GM23338 (cell line): ENCODE results near the gene SMIM28. TPM values are rescaled to one million over a fixed set of nuclear protein-coding genes. Genes with fewer than 3 reads are reported as not detected.

ENCODE experiments used
- ATAC-seq: fragments of 200-7000 bp; cut with Tn5 transposase; 3 replicates; pipeline ENCODE4 v1.9.1; 2020
- DNase-seq: peaks from one replicate; pipeline ENCODE4 v3.0.0-alpha.2; 2015; ENCODE audit warnings: low spot score
- H2AFZ ChIP-seq: fragments of 200-600 bp; sonication (generic); 2 replicates; pipeline ENCODE4 v1.8.0; 2016; ENCODE audit warnings: antibody characterized with exemption, mild to moderate bottlenecking, moderate library complexity
- H3F3A ChIP-seq: fragments of 200-600 bp; sonication (generic); replicated peaks from 2 replicates; pipeline ENCODE4 v1.8.0; 2017; ENCODE audit warnings: antibody characterized with exemption, mixed run types, low read depth
- H3K27ac ChIP-seq: fragments of 200-600 bp; sonication (generic); 2 replicates; pipeline ENCODE4 v1.6.1; 2016; ENCODE audit warnings: low read depth
- H3K27me3 ChIP-seq: fragments of 200-600 bp; sonication (generic); 2 replicates; pipeline ENCODE4 v1.8.0; 2016; ENCODE audit warnings: mild to moderate bottlenecking, mixed run types, moderate library complexity; ENCODE audit not compliant: insufficient read depth
- H3K36me3 ChIP-seq: fragments of 200-600 bp; sonication (generic); 2 replicates; pipeline ENCODE4 v1.8.0; 2016; ENCODE audit warnings: mild to moderate bottlenecking; ENCODE audit not compliant: insufficient read depth
- H3K4me1 ChIP-seq: fragments of 200-600 bp; sonication (generic); 2 replicates; pipeline ENCODE4 v1.8.0; 2016; ENCODE audit warnings: mild to moderate bottlenecking, moderate library complexity; ENCODE audit not compliant: insufficient read depth
- H3K4me2 ChIP-seq: fragments of 200-600 bp; sonication (generic); 2 replicates; pipeline ENCODE4 v1.7.1; 2017; ENCODE audit warnings: mixed run types
- H3K4me3 ChIP-seq: fragments of 200-600 bp; sonication (generic); 2 replicates; pipeline ENCODE4 v1.6.1; 2016; ENCODE audit warnings: mixed run types
- H3K79me2 ChIP-seq: fragments of 200-600 bp; sonication (generic); replicated peaks from 2 replicates; pipeline ENCODE4 v1.8.0; 2017; ENCODE audit warnings: mild to moderate bottlenecking; ENCODE audit not compliant: insufficient read depth
- H3K9me2 ChIP-seq: fragments of 200-600 bp; sonication (generic); 2 replicates; pipeline ENCODE4 v1.8.0; 2017; ENCODE audit not compliant: insufficient read depth
- H4K20me1 ChIP-seq: fragments of 200-600 bp; sonication (generic); replicated peaks from 2 replicates; pipeline ENCODE4 v1.8.0; 2017; ENCODE audit warnings: mild to moderate bottlenecking; ENCODE audit not compliant: insufficient read depth
- H3K27ac Mint-ChIP-seq: 2 replicates; pipeline ENCODE4 v1.8.0; 2020; ENCODE audit warnings: inconsistent platforms, mild to moderate bottlenecking, moderate library complexity, mixed read lengths
- H3K27me3 Mint-ChIP-seq: 3 replicates; pipeline ENCODE4 v1.8.0; 2022; ENCODE audit warnings: low read depth, mild to moderate bottlenecking, moderate library complexity, mixed read lengths, inconsistent platforms; ENCODE audit not compliant: insufficient read depth, poor library complexity
- H3K36me3 Mint-ChIP-seq: 3 replicates; pipeline ENCODE4 v1.8.0; 2021; ENCODE audit warnings: low read depth, mild to moderate bottlenecking, inconsistent platforms, moderate library complexity, mixed read lengths
- H3K4me1 Mint-ChIP-seq: 3 replicates; pipeline ENCODE4 v1.8.0; 2020; ENCODE audit warnings: mild to moderate bottlenecking, inconsistent platforms, mixed read lengths
- H3K4me3 Mint-ChIP-seq: 3 replicates; pipeline ENCODE4 v1.8.0; 2021; ENCODE audit warnings: moderate library complexity, mild to moderate bottlenecking, inconsistent platforms, mixed read lengths
- H3K9me3 Mint-ChIP-seq: 3 replicates; pipeline ENCODE4 v1.8.0; 2020; ENCODE audit warnings: moderate library complexity, mild to moderate bottlenecking, inconsistent platforms, mixed read lengths
- CREB1 ChIP-seq: fragments of 250-450 bp; sonication (Bioruptor Pico); IDR thresholded peaks from 2 replicates; pipeline ENCODE4 v1.5.0; 2020; ENCODE audit warnings: low read depth, mild to moderate bottlenecking, moderate library complexity
- EZH2 ChIP-seq: fragments of 200-600 bp; sonication (generic); IDR thresholded peaks from one replicate; pipeline ENCODE4 v1.8.0; 2017; ENCODE audit warnings: antibody characterized with exemption, mild to moderate bottlenecking, low read depth; ENCODE audit not compliant: unreplicated experiment
- EZH2phosphoT487 ChIP-seq: fragments of 200-600 bp; sonication (generic); IDR thresholded peaks from one replicate; pipeline ENCODE4 v1.8.1; 2018; ENCODE audit warnings: antibody characterized with exemption; ENCODE audit not compliant: unreplicated experiment
- JUNB ChIP-seq: IDR thresholded peaks from one replicate; pipeline ENCODE4 v1.6.1; 2016; ENCODE audit warnings: antibody characterized with exemption; ENCODE audit not compliant: unreplicated experiment
- NANOG ChIP-seq: IDR thresholded peaks from 2 replicates; pipeline ENCODE4 v1.6.1; 2016; ENCODE audit warnings: antibody characterized with exemption, borderline replicate concordance
- POLR2AphosphoS5 ChIP-seq: IDR thresholded peaks from 2 replicates; pipeline ENCODE4 v1.6.1; 2016; ENCODE audit warnings: antibody characterized with exemption, low read depth
- STAT1 ChIP-seq: IDR thresholded peaks from one replicate; pipeline ENCODE4 v1.6.1; 2016; ENCODE audit warnings: antibody characterized with exemption; ENCODE audit not compliant: unreplicated experiment
- ZNF114 ChIP-seq: fragments of 250-450 bp; sonication (Bioruptor Pico); IDR thresholded peaks from 2 replicates; pipeline ENCODE4 v1.5.0; 2020; ENCODE audit warnings: mild to moderate bottlenecking, moderate library complexity
- ZNF331 ChIP-seq: fragments of 250-450 bp; sonication (Bioruptor Pico); IDR thresholded peaks from 2 replicates; pipeline ENCODE4 v1.5.0; 2020; ENCODE audit warnings: low read depth, mild to moderate bottlenecking, moderate library complexity
- polyA plus RNA-seq: library from polyadenylated mRNA; unstranded; fragments of >200 nt; fragmentation: Nextera tagmentation; extraction: Ambion mirVana; gene quantifications from 2 replicates; pipeline ENCODE4 v1.2.1, GENCODE V29; 2016
- total RNA-seq: library from RNA; depleted of rRNA; stranded (reverse); fragments of >200 nt; shearing (Covaris generic); gene quantifications from 2 replicates; pipeline ENCODE4 v1.2.3, GENCODE V29; 2014
- TF ChIP-seq, protein P1 (sequence below): IDR thresholded peaks from 2 replicates; pipeline ENCODE4 v1.6.1; 2016; ENCODE audit warnings: antibody characterized with exemption
- TF ChIP-seq, protein P2 (sequence below): fragments of 250-450 bp; sonication (Bioruptor Pico); IDR thresholded peaks from 2 replicates; pipeline ENCODE4 v1.5.0; 2020; ENCODE audit warnings: mild to moderate bottlenecking, moderate library complexity
- TF ChIP-seq, protein P3 (sequence below): IDR thresholded peaks from one replicate; pipeline ENCODE4 v1.6.1; 2018; ENCODE audit warnings: antibody characterized with exemption; ENCODE audit not compliant: unreplicated experiment
- TF ChIP-seq, protein P4 (sequence below), 2 experiments: fragments of 200-600 bp in 1 of 2; sonication (generic) in 1 of 2; conservative IDR thresholded peaks; 2 replicates each; pipeline versions ENCODE4 v1.5.1 to v1.6.1; 2016 to 2017; ENCODE audit warnings: antibody characterized with exemption in 2 of 2, low read depth in 2 of 2, mild to moderate bottlenecking in 2 of 2, moderate library complexity in 1 of 2

Gene SMIM28
- total and polyA plus RNA-seq, 2 experiments from 2014 or later = not detected

DNA sequence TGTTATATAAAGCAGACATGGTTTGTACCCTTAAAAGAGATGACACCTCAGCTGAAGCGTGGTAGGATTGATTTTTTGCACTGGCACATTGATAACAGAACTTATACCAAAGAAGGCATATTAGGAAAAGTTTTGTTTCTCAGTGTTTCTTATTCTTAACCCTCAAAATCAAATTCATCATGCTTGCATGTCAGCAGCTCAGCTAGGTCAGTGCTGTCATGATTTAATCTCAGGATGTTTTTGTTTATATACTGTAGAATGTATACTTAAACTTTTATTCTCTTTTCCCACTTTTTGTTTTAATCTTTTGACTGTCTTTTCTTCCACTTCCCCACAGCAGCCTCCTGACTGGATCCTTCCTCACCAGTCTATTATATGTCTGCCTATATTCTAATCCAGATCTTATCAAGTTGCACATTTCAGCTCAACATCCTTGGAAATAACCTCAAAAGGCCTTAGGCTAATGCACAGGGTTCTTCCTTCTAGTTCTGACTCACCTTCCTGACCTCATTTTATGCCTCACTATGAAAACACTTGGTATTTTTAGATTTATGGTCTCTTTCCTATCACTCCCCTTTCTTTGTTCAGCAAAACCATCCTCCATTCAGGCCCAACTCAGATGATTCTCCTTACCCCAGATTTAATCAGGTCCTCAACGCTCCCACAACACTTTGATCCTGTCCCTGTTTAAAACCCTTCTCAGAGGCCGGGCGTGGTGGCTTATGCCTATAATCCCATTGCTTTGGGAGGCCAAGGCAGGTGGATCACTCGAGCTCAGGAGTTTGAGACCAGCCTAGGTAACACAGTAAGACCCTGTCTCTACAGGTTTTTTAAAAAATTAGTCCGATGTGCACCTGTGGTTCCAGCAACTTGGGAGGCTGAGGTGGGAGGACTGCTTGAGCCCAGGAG lies 33.5 kb downstream of the SMIM28 start:
- Histone ChIP-seq H3F3A (no peaks in the 10 kb centered on the region), H3K79me2 (no peaks in the 10 kb centered on the region), H3K9me2 (no peaks in the 10 kb centered on the region), H3K27ac (no peak overlapping the region), H3K36me3 (peaks cover 44% of the 10 kb centered on the region), H3K4me2 (no peak overlapping the region), H3K4me3 (no peak overlapping the region), H3K27me3 (no peaks in the 10 kb centered on the region), H4K20me1 (no peaks in the 10 kb centered on the region; the same call in 1 of the 2 replicates), H3K4me1 (no peaks in the 10 kb centered on the region), H2AFZ (no peak overlapping the region)
- H3K4me1 Mint-ChIP-seq = no peaks in the 10 kb centered on the region
- DNase-seq (no peak), ATAC-seq (no peak)
- no peak overlapping the region for H3K27ac Mint-ChIP-seq
- peaks cover 63% of the 10 kb centered on the region for H3K36me3 Mint-ChIP-seq
- TF ChIP-seq EZH2phosphoT487 (no peak), POLR2AphosphoS5 (no peak), STAT1 (no peak), CREB1 (CRISPR knock-in tag) (no peak), EZH2 (no peak), JUNB (no peak), ZNF114 (CRISPR knock-in tag) (no peak), NANOG (no peak), ZNF331 (no peak)
- TF ChIP-seq, protein P1, sequence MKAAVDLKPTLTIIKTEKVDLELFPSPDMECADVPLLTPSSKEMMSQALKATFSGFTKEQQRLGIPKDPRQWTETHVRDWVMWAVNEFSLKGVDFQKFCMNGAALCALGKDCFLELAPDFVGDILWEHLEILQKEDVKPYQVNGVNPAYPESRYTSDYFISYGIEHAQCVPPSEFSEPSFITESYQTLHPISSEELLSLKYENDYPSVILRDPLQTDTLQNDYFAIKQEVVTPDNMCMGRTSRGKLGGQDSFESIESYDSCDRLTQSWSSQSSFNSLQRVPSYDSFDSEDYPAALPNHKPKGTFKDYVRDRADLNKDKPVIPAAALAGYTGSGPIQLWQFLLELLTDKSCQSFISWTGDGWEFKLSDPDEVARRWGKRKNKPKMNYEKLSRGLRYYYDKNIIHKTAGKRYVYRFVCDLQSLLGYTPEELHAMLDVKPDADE = no peak
- TF ChIP-seq, protein P2, sequence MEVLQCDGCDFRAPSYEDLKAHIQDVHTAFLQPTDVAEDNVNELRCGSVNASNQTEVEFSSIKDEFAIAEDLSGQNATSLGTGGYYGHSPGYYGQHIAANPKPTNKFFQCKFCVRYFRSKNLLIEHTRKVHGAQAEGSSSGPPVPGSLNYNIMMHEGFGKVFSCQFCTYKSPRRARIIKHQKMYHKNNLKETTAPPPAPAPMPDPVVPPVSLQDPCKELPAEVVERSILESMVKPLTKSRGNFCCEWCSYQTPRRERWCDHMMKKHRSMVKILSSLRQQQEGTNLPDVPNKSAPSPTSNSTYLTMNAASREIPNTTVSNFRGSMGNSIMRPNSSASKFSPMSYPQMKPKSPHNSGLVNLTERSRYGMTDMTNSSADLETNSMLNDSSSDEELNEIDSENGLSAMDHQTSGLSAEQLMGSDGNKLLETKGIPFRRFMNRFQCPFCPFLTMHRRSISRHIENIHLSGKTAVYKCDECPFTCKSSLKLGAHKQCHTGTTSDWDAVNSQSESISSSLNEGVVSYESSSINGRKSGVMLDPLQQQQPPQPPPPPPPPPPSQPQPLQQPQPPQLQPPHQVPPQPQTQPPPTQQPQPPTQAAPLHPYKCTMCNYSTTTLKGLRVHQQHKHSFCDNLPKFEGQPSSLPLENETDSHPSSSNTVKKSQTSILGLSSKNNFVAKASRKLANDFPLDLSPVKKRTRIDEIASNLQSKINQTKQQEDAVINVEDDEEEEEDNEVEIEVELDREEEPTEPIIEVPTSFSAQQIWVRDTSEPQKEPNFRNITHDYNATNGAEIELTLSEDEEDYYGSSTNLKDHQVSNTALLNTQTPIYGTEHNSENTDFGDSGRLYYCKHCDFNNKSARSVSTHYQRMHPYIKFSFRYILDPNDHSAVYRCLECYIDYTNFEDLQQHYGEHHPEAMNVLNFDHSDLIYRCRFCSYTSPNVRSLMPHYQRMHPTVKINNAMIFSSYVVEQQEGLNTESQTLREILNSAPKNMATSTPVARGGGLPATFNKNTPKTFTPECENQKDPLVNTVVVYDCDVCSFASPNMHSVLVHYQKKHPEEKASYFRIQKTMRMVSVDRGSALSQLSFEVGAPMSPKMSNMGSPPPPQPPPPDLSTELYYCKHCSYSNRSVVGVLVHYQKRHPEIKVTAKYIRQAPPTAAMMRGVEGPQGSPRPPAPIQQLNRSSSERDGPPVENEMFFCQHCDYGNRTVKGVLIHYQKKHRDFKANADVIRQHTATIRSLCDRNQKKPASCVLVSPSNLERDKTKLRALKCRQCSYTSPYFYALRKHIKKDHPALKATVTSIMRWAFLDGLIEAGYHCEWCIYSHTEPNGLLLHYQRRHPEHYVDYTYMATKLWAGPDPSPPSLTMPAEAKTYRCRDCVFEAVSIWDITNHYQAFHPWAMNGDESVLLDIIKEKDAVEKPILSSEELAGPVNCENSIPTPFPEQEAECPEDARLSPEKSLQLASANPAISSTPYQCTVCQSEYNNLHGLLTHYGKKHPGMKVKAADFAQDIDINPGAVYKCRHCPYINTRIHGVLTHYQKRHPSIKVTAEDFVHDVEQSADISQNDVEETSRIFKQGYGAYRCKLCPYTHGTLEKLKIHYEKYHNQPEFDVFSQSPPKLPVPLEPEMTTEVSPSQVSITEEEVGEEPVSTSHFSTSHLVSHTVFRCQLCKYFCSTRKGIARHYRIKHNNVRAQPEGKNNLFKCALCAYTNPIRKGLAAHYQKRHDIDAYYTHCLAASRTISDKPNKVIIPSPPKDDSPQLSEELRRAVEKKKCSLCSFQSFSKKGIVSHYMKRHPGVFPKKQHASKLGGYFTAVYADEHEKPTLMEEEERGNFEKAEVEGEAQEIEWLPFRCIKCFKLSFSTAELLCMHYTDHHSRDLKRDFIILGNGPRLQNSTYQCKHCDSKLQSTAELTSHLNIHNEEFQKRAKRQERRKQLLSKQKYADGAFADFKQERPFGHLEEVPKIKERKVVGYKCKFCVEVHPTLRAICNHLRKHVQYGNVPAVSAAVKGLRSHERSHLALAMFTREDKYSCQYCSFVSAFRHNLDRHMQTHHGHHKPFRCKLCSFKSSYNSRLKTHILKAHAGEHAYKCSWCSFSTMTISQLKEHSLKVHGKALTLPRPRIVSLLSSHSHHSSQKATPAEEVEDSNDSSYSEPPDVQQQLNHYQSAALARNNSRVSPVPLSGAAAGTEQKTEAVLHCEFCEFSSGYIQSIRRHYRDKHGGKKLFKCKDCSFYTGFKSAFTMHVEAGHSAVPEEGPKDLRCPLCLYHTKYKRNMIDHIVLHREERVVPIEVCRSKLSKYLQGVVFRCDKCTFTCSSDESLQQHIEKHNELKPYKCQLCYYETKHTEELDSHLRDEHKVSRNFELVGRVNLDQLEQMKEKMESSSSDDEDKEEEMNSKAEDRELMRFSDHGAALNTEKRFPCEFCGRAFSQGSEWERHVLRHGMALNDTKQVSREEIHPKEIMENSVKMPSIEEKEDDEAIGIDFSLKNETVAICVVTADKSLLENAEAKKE = no peak
- TF ChIP-seq, protein P3, sequence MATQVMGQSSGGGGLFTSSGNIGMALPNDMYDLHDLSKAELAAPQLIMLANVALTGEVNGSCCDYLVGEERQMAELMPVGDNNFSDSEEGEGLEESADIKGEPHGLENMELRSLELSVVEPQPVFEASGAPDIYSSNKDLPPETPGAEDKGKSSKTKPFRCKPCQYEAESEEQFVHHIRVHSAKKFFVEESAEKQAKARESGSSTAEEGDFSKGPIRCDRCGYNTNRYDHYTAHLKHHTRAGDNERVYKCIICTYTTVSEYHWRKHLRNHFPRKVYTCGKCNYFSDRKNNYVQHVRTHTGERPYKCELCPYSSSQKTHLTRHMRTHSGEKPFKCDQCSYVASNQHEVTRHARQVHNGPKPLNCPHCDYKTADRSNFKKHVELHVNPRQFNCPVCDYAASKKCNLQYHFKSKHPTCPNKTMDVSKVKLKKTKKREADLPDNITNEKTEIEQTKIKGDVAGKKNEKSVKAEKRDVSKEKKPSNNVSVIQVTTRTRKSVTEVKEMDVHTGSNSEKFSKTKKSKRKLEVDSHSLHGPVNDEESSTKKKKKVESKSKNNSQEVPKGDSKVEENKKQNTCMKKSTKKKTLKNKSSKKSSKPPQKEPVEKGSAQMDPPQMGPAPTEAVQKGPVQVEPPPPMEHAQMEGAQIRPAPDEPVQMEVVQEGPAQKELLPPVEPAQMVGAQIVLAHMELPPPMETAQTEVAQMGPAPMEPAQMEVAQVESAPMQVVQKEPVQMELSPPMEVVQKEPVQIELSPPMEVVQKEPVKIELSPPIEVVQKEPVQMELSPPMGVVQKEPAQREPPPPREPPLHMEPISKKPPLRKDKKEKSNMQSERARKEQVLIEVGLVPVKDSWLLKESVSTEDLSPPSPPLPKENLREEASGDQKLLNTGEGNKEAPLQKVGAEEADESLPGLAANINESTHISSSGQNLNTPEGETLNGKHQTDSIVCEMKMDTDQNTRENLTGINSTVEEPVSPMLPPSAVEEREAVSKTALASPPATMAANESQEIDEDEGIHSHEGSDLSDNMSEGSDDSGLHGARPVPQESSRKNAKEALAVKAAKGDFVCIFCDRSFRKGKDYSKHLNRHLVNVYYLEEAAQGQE = no peak
- TF ChIP-seq, protein P4, sequence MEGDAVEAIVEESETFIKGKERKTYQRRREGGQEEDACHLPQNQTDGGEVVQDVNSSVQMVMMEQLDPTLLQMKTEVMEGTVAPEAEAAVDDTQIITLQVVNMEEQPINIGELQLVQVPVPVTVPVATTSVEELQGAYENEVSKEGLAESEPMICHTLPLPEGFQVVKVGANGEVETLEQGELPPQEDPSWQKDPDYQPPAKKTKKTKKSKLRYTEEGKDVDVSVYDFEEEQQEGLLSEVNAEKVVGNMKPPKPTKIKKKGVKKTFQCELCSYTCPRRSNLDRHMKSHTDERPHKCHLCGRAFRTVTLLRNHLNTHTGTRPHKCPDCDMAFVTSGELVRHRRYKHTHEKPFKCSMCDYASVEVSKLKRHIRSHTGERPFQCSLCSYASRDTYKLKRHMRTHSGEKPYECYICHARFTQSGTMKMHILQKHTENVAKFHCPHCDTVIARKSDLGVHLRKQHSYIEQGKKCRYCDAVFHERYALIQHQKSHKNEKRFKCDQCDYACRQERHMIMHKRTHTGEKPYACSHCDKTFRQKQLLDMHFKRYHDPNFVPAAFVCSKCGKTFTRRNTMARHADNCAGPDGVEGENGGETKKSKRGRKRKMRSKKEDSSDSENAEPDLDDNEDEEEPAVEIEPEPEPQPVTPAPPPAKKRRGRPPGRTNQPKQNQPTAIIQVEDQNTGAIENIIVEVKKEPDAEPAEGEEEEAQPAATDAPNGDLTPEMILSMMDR (conservative IDR thresholded peaks at IDR 0.05; ENCODE audit: low read depth in 2 of 2) = no peak
- peaks cover 1% of the 10 kb centered on the region for H3K27me3 Mint-ChIP-seq
- H3K4me3 Mint-ChIP-seq = no peak overlapping the region
- H3K9me3 Mint-ChIP-seq = no peaks in the 10 kb centered on the region
